HL-60/S4 treated with retinoic acid at 250 ng/mL for 4 days and 3 days (cell line): ENCODE data around the gene FGF19.

Experiments used
- in situ Hi-C: fragments of 300-500 bp; cut with MboI; formaldehyde crosslinking; loops from 2 replicates; pipeline ENCODE4 v1.7.0; 2022; ENCODE audit warnings: low sequenced_read_pairs

FGF19 gene

GRCh38 chr11:69659591-69659990, 44.2 kb downstream of the FGF19 start:
- in situ Hi-C loops, result loop anchor here (25.0 kb wide), 1 partner anchor 1022 kb away; no protein-coding TSS in a partner anchor

- in situ Hi-C loops, result loop anchor here (25.0 kb wide), 1 partner anchor 1022 kb away; no protein-coding TSS in a partner anchor
Measured at GRCh38 chr11:69658626-69659450, 45.0 kb downstream of the FGF19 start.

DNA sequence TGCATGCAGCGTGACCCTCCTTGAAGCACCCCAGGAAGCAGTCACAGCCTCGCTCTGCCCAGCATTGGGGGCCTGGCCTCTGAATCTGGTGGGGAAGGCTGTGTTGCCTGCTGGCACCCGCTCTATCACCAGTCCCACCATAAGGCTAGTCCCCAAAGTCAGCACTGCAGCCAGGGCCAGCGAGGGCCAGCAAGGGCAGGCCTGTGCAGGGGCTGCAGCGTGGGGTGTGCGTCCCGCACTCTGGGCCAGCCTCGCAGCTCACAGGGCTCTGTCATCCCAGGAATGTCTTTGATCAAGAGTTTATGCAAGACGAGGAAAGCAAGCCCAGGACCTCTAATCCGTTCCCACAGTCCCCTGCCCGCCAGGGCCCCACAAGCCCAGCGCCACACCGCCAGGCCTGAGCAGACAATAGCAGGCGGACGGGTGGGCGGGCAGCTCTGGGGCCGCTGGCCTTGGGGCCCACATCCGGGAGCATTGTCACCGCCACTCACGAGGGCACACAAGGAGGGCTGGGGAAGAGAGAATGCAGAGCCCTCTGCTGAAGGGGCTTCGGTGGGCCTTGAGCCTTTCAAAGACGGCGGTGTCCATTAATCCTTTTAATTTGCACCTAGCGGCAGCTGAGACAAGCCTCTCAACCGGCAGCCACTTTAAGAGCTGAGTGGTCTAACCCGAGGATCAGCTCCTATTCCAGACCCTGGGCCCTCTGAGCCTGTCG, 45.8 kb downstream of the FGF19 start:
- in situ Hi-C loops, result loop anchor here (25.0 kb wide), 1 partner anchor 1021 kb away; no protein-coding TSS in a partner anchor

- in situ Hi-C loops, result loop anchor here (25.0 kb wide), 1 partner anchor 1020 kb away; no protein-coding TSS in a partner anchor
Measured at GRCh38 chr11:69657456-69657910, 46.3 kb downstream of the FGF19 start.

GRCh38 chr11:69656536-69657455, 47.0 kb downstream of the FGF19 start:
- in situ Hi-C loops, result loop anchor here (25.0 kb wide), 1 partner anchor 1019 kb away; no protein-coding TSS in a partner anchor

DNA sequence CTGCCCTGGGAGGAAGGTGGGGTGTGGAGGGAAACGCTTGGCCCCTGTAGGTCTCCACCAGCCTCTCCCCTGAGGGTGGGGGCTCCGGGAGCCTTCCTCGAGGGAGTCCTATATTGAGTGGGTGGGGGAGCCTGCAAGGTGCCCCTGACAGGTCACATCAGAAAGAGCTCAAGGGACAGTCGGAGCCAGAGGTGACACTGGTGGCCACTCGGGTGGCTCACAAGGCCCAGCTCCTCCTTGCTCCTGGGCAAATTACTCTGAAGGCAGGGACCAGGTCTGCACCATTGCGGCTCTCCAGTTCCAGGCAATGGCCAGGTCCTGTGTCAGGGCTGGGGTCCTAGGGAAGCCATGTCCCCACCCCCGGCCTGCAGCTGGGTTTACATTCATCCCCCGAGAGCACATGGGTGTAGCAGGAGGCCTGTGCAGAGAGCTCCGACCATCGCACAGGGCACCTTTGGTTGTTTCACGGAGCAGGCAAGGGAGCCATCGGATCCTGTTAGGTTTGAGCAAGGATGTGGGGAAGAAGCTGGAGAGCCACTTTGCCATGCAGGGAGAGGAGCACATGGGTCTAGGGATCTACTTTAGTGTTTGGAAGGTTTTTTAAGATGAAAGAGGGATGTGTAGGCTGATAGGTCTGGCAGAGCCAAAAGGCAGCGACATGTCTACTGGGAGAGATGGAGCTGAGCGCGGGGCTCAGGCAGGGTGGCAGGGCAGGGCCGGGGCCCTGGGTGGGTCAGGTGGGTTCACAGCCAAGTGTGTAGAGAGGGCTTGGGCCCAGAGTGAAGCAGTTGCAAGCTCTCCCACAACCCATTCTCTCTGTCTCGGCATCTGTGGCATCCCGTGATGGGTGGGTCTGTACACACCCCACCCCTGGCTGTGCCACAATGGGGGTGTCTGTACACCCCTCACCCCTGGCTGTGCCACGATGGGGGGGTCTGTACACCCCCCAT, 48.1 kb downstream of the FGF19 start:
- in situ Hi-C loops, result loop anchor here (25.0 kb wide), 1 partner anchor 1018 kb away; no protein-coding TSS in a partner anchor

GRCh38 chr11:69654660-69655478, 49.0 kb downstream of the FGF19 start:
- in situ Hi-C loops, result loop anchor here (25.0 kb wide), 1 partner anchor 1018 kb away; no protein-coding TSS in a partner anchor

- in situ Hi-C loops, result loop anchor here (25.0 kb wide), 1 partner anchor 1017 kb away; no protein-coding TSS in a partner anchor
Measured at GRCh38 chr11:69654001-69654659, 49.7 kb downstream of the FGF19 start.

DNA sequence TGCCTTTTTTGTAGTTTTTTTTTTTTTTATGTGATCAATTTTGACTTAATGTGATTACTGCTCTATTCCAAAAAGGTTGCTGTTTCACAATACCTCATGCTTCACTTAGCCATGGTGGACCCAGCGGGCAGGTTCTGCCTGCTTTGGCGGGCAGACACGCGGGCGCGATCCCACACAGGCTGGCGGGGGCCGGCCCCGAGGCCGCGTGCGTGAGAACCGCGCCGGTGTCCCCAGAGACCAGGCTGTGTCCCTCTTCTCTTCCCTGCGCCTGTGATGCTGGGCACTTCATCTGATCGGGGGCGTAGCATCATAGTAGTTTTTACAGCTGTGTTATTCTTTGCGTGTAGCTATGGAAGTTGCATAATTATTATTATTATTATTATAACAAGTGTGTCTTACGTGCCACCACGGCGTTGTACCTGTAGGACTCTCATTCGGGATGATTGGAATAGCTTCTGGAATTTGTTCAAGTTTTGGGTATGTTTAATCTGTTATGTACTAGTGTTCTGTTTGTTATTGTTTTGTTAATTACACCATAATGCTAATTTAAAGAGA, 50.3 kb downstream of the FGF19 start:
- in situ Hi-C loops, result loop anchor here (25.0 kb wide), 1 partner anchor 1016 kb away; no protein-coding TSS in a partner anchor

GRCh38 chr11:69652999-69653398, 50.8 kb downstream of the FGF19 start:
- in situ Hi-C loops, result loop anchor here (25.0 kb wide), 1 partner anchor 1016 kb away; no protein-coding TSS in a partner anchor

- in situ Hi-C loops, result loop anchor here (25.0 kb wide), 1 partner anchor 1015 kb away; no protein-coding TSS in a partner anchor
Measured at GRCh38 chr11:69651834-69652620, 51.8 kb downstream of the FGF19 start.

GRCh38 chr11:69650832-69651344, 52.9 kb downstream of the FGF19 start:
- in situ Hi-C loops, result loop anchor here (25.0 kb wide), 1 partner anchor 1014 kb away; no protein-coding TSS in a partner anchor

DNA sequence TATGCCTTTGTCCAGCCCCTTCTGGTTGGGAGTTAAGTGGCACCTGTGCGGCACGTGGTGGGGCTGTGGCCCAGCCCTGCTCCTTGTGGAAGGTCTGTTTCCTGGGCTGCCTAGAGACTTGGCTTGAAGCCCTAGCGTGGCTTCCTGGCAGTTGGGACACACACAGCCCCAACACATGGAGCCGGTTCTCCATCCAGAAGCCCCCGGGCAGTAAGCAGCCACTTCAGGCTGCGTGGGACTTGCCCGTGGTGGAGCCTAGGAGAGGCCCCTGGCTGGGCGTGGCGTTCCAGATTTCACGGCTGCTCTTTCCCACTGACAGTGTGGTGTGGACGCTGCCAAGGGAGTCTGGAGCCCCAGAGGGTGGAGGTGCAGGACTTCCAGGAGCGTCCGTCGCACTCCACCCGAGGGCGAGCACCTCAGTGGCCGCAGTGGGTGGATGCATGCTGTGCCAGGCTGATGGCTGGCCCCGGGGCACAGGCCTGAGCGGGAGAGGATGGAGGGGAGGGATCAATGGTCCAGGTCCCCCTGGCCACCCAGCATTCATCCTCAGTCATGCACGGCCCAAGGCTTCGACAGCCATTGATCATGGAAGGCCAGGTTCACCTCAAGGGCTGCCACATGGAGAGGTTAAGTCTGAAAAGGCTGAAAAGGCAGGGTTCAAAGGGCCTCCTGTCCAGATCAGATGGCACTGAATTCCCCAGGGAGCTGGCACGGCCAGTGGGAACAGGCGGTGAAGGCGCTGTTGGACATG, 53.6 kb downstream of the FGF19 start:
- in situ Hi-C loops, result loop anchor here (25.0 kb wide), 1 partner anchor 1013 kb away; no protein-coding TSS in a partner anchor

- in situ Hi-C loops, result loop anchor here (10.0 to 25.0 kb wide), 2 partner anchors 212 to 355 kb away; partner anchors contain the start of gene MYEOV
Measured at GRCh38 chr11:69649576-69649900, 54.3 kb downstream of the FGF19 start.
